ENCODE data around the gene THRB.

- no peak for TF ChIP-seq CTCF (IDR thresholded peaks at IDR 0.05 in 8 of 11, conservative IDR thresholded peaks at IDR 0.05 in 3 of 11)
- TF ChIP-seq POLR2A (IDR thresholded peaks at IDR 0.05), result no peak
Observed at GRCh38 chr3:24379936-24380335, 114.7 kb downstream of the THRB start.
